Measurements from ENCODE around the gene R3HDM1. TPM values are rescaled to one million over a fixed set of nuclear protein-coding genes. Genes with fewer than 3 reads are reported as not detected.
"Not testable (repeated sequence)": the region's sequence is repeated elsewhere in the genome, so short reads cannot be mapped to it uniquely, and the experiment has no call there.

R3HDM1 gene
- polyA plus RNA-seq (ENCODE audit: insufficient read length) = 45.2 TPM
- long read RNA-seq, donor 1 = 0 reads
- long read RNA-seq, donor 2, partial matches to known transcripts = 9 of 10 reads
- long read RNA-seq, donor 2, other reads (novel, unspliced or antisense) = 0 of 10 reads
- long read RNA-seq, donor 3, full-length matches to known transcripts = 1 of 1 reads
- long read RNA-seq, donor 3, partial matches to known transcripts = 0 of 1 reads
- long read RNA-seq, donor 3, other reads (novel, unspliced or antisense) = 0 of 1 reads
- long read RNA-seq, donor 4 = 0 reads
- long read RNA-seq, donor 5, partial matches to known transcripts = 10 of 10 reads
- long read RNA-seq, donor 5, other reads (novel, unspliced or antisense) = 0 of 10 reads
- long read RNA-seq, donor 6, partial matches to known transcripts = 0 of 1 reads
- long read RNA-seq, donor 6, other reads (novel, unspliced or antisense) = 0 of 1 reads
- long read RNA-seq, donor 7, partial matches to known transcripts = 0 of 2 reads
- long read RNA-seq, donor 7, other reads (novel, unspliced or antisense) = 0 of 2 reads
- long read RNA-seq, donor 8, partial matches to known transcripts = 0 of 2 reads
- long read RNA-seq, donor 8, other reads (novel, unspliced or antisense) = 0 of 2 reads

DNA sequence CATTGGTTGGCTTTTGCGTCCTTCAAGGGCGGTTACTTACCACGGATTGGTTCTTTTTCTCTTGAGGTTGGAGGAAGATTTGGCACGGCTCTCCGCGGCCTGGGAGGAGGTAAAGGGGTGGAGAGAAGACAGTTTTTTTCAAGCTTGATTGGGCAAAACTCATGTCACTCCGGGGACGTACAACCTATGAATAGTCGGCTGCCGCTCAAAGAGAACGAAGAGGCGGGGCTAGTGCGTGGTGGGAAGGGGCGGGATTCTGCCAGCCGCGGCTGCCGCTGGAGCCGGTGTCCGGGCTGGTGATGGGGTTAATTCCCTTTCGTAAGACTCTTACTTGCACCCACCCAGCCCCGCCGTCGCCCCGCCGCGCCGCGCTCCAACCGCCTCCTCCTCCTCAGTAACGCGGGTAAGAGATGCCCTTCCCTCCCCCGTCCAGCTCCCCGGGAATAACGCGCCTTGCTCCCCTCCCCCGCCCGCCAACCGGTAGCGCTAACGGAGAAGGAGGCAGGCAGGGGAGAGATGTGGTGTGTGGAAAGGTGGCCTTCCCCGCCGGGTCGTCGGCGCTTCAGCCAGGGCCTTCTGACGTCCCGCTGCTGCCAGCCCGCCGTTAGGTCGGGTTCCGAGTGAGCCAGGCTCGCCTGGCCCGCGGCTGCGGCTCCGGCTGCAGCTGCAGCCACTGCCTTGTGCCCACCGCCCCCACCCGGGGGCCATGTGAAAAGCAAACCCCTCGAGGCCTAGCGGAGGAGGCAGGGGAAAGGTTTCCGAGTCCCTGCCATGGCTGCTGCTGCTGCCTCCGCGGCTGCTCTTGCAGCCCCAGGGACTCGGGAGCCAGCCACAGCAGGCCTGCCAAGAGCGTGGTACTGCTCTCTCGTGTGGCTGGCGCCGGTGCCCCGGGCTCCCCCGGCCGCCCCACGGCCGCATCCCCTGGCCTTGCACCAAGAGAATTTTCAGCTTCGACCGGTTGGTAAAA lies at the start of gene R3HDM1:
R3HDM1 (plus strand) TSS at position 254 of the 967 bp plus-strand sequence. CDS start 73,362 bp downstream, outside the sequence.
- DNase-seq = peak; percentile 100

DNA sequence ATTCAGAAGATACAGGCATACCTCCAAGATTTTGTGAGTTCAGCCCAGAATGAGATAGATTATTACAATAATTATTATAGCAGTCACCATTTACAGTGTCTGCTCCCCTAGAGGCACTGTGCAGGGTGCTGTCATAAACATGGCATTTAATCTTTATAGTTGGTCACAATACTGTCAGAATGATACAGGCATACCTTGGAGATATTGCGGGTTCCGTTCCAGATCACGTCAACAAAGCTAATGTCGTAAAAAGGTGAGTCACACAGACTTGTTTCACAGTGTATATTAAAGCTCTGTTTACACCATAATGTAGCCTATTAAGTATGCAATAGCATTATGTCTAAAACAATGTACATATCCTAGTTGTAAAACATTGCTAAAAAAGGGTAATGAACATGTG lies 45.8 kb upstream of the R3HDM1 start:
- no peak for DNase-seq

DNA sequence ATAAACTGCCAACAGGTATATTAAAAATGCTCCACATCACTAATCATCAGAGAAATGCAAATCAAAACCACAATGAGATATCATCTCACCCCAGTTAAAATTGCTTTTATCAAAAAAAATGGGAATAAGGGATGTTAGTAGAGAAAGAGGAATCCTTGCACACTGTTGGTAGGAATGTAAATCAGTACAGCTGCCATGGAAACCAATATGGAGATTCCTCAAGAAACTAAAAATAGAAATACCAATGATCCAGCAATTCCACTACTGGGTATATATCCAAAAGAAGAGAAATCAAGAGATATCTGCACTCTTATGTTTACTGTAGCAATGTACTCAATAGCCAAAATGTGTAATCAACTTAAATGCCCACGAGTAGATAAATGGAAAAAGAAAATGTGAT lies 40.9 kb upstream of the R3HDM1 start:
- no peak for DNase-seq

DNA sequence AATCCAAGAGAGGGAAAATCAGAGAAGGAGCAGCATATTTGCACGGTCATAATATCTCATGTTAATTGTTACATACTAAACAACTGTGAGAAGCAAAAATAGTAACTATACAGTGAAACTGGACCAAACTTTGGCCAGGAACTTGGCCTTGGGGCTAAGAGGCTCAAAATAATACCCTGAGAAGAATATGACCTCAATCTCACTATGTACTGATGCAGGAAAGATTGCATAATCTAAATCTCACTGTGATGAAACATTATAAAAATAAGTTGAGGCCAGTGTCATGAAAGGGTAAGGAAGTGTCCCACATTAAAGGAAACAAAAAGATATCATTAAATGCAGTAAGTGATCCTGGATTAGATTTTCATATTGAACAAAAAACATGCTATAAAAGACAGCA lies 36.8 kb upstream of the R3HDM1 start:
- DNase-seq = no peak

DNA sequence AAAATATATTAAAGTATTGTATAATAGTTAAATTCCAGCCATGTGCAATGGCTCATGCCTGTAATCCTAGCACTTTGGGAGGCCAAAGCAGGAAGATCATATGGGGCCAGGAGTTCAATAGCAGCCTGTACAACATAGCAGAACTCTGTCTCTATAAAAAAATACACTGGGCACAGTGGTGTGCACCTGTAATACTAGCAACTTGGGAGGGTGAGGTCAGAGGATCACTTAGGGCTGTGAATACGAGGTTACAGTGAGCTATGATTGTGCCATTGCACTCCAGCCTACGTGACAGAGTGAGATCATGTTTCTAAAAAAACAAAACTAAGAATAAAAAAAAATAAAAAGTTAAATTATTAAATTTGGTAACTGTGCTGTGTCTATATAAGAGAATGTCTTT lies 36.4 kb upstream of the R3HDM1 start:
- DNase-seq = no peak

DNA sequence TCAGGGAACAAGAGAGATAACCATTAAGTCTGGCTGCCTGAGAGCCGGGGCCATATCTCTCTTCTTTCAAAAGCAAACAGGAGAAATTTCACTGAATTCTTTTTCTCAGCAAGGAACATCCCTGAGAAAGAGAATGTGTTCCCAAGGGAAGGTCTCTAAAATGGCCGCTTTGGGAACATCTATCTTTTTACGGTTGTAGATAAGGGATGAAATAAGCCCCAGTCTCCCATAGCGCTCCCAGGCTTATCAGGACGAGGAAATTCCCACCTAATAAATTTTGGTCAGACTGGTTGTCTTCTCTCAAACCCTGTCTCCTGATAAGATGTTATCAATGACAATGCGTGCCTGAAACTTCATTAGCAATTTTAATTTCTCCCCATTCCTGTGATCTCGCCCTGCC lies 32.7 kb upstream of the R3HDM1 start:
- not testable (repeated sequence) for DNase-seq

DNA sequence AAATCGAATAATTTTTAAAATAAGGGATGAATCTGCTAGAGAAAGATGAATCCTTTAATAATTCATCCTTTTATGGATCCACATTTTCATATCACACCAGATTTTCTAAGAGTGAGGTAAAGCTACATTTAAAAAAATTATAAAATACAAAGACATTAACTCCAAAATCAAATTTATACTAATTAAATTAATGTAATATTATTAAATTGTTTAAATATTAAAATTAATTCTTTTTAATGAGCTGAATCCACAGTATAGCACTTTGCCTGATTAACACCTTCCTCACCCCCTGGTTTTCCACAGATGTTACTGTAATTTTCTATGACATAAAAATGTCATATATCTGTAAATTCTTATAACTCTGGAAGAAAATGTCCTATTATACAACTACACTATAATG lies 26.5 kb upstream of the R3HDM1 start:
- no peak for DNase-seq

DNA sequence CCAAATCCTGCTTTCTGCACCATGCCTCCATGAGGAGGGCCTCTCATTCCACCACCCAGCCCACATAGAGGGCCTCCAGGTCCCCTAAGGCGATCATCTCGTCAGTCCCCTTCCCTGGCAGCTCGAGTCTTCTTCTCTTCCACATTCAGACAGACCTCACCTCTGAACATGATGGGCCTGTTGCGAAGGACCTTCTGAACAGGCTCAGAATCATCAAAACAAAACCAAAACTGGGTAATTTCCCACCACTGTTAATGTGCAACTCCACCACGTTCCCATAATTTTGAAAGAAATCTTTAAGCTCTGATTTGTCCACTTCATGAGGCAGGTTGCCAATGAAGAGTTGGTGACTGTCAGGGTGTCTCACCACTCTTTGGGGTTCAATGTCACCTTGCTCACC lies 20.7 kb upstream of the R3HDM1 start:
- no peak for DNase-seq

DNA sequence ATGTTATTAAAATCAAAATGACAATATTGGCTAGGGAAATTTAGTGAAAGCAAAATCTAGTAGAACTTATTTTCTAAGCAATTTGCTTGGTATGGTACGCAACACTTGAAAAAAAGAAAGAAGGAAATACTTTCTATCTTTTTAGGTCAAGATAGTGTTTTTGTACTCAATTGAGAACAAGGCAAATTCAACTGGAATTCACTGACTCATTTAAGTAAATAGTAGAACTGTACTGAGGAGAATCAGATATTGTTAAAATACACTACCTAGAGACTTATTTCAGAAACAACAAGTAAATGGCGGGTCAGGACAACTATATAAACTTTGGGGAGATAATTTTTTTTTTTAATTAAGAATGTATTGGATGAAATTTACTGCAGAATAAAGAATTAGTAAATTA lies 19.2 kb upstream of the R3HDM1 start:
- DNase-seq = no peak

DNA sequence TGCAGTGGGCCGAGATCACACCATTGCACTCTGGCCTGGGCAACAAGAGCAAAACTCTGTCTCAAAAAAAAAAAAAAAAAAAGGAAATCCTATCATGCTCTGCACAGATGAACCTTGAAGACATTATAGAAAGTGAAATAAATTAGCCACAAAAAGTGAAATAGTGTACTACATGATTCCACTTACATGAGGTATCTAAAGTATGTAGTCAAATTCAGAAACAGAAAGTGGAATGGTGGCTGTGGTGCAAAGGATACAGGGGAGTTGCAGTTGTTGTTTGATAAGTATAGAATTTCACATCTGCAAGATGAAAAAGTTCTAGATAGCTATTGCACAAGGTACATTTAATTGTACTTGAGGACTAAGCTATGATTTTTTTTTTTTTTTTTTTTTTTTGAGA lies 5.5 kb upstream of the R3HDM1 start:
- no peak for DNase-seq

DNA sequence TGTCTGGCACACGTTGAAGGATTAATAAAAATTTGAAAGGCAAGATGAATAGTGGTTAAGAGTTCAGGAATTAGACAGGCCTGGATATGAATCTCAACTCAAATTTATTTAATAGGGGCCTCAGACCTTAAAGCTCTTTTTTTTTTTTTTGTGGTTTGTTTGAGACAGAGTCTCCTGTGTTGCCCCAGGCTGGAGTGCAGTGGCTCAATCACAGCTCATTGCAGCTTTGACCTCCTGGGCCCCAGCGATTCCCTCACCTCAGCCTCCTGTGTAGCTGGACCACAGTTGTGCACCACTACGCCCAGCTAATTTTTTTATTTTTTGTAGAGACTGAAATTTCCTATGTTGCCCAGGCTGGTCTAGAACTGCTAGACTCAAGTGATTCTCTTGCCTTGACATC lies 3.3 kb upstream of the R3HDM1 start:
- DNase-seq = no peak

DNA sequence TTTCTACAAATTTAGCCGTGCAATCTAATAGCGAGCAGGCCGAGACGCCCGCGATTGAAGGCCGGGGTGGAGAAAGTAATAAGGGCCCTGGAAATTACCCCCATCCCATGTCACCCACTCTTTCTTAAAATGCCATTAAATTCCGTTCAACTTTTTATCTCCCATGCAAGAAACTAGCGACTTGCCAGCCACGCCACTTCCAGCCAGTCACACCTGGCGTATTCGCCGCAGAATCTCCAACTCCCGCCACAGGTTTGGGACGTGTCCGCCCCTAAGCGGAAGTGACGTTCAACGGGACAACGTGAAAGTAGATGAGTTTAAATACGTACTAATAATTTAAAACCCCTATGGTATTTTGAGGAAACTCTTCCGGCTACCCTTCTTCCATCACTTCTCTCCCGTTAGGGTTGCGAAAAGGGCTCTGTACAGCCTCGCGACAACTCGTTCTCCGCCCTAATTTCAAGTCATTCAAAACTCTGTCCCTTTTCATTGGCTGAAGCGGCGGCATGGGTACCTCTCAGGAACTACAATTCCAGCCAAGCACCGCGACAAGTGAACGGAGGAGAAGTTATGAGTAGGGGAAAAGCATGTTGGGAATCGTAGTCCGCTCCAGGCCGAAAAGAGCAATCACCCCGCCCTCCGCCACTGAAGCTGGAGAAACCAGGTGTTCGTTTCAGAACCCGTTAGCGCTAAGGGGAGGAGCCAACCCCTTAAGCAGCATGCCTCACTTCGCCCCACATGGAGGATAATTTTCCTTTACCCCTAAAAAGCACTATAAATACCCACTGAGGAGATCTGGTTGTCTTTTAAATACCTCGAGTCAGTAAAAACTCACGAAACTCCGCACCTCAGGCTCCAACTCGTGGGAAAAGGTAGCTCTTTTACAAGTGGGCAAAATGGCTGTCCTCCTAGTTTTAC lies 712 bp upstream of the R3HDM1 start, which contains the start of gene ZRANB3:
ZRANB3 (minus strand) TSS at position 906 of the 918 bp plus-strand sequence.
- DNase-seq = peak; percentile 97

DNA sequence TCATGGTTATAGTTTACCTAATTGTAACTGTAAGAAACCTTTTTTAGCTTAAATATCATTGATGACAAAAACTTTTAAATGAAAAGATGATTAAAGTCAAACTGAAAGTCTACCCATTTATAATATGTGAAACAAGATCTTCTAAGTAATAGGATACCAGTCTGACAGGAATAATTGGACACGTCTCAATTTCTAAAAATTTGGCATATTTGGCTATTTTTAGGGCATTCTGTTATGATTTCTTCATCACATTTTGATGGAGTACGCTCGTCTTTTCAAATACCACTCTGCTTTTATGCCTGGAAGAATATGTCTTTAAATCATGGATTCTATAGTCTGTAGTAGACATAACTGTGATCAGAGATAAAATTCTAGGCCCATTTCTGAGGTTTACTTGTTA lies 1.3 kb downstream of the R3HDM1 start:
- DNase-seq = no peak

DNA sequence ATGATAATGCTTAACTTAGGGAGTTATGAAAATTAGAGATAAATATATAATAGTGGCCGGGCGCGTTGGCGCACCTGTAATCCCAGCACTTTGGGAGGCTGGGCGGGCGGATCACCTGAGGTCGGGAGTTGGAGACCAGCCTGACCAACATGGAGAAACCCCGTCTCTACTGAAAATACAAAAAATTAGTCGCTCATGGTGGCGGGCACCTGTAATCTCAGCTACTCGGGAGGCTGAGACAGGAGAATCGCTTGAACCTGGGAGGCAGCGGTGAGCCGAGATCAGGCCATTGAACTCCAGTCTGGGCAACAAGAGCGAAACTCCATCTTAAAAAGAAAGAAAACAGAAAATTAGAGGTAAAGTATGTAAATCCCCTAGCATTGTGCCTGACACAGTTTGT lies 2.3 kb downstream of the R3HDM1 start:
- DNase-seq = not testable (repeated sequence)

DNA sequence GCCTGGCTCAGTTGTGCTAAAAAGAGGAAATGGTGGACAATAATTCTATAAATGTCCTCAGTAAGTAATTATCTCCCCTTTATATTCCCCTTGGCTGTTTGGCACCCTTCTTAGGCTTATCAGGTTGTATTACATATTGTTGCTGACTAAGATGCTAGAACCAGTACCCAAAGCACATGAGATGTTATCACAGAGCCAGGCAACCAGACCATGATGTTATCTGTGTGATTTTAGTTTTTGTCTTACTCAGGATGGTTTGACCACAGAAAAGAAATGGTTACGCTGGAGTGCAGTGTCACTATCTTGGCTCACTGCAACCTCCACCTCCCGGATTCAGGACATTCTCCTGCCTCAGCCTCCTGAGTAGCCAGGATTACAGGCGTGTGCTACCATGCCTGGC lies 15.2 kb downstream of the R3HDM1 start:
- no peak for DNase-seq

DNA sequence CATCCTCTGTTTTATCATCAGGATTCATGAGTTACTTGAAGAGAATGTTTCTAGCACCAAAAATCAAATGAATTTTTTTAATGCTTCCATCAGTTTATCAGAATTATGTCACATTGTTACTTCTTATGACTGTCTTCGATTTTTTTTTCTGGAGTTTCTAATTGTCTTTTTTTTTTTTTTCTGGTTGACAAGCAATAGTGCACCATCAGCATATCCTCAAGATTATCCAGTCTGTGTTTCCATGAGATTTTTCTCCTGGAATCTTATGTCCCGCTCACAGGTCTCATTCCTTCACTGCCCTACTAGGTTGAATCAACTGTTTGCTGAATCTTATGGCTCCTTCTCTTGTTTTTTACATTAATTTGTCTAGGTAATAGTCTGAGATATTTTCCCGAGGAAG lies 16.0 kb downstream of the R3HDM1 start:
- no peak for DNase-seq

DNA sequence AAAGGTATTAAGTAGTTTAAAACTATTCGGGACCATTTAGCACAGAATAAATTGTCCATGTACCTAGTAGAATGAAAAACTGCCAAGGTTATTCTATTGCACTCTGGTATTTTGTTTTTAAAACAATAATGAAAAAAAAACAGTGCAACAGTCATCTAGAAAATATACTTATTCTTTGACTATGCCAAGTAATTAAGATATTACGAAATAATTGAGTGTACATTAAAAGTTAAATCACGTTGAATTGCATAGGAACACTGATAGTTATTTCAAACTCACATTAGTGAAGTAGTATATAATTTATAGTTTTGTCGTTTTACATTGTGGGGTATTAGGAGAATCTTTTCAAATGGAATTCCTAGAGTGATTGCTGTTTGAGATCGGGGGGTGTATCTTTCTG lies 20.1 kb downstream of the R3HDM1 start:
- DNase-seq = no peak

DNA sequence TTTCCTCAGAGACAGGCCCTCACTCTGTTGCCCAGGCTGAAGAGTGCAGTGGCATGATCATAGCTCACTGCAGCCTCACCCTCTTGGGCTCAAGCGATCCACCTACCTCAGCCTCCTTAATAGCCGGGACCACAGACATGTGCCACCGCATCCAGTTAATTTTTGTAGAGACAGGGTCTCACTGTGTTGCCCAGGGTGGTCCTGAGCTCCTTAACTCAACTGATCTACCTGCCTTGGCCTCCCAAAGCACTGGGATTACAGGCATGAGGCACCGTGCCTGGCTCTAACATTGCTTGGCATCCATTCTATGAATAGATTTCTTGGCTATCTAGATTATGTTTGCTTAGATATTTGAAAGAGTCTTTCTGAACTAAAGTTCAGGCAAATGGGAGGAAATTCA lies 21.6 kb downstream of the R3HDM1 start:
- DNase-seq = no peak

DNA sequence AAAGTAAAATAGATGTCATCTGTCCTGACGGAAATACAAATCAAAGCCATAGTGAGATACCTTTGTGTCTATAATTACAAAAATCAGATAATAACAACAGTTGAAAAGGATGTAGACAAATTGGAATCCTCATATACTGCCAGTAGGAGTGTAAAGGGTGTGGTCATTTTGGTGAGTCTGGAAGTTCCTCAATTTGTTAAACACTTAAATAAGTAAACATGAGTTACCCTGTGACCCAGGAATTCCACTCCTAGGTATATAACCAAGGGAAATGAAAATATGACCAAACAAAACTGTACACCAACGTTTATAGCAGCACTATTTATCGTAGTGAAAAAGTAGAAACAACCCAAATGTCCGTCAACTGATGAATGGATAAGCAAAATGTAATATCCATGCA lies 24.0 kb downstream of the R3HDM1 start:
- no peak for DNase-seq

DNA sequence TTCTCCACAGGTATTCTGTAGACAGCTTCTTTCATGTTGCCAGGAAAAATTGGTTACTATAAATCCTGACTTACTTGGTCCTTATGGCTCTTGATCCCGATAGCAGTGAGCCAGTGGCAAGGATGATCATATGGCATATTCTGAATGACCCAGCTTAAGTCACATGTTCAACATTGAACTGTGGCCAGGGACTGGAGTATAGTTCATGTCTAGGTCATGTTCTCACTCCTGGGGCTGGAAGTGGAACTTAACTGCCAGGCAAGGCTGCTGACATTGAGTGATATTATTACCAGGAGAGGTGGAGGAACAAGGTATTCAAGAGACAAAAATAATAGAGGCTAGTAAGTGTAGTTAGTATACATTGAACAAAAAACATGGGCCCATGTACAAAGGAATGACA lies 26.2 kb downstream of the R3HDM1 start:
- DNase-seq = no peak

DNA sequence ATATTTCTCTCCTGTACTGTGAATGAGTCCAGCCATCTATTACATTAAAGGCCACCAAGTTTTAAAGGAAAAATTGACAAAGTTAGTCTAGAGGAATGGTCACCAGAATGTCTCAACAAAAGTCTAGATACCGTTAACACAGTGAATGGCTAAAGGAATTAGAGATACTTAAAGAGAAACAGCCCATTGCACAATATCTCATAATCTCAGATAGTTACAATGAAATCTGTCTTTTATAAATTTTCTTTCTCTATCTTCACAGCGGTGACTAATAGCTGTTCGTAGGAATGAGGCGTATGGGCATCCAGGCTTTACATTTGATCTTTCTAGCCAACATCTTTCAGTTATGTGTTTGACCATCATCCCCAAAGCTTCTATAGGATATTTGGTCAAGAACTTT lies 30.6 kb downstream of the R3HDM1 start:
- no peak for DNase-seq

DNA sequence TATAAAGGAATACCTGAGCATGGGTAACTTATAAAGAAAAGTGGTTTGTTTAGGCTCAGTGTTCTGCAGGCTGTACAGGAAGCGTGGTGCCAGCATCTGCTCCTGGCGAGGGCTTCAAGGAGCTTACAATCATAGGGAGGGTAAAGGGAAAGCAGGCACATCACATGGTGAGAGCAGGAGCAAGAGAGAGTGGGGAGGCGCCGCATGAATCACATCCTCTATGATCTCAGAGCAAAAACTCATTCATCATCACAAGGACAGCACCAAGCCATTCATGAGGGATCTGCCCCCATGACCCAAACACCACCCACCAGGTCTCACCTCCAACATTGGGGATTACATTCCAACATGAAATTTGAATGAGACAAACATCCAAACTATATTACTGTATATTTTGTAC lies 32.5 kb downstream of the R3HDM1 start:
- DNase-seq = no peak
